ENCODE measurements around the gene PKHD1. TPM values are rescaled to one million over a fixed set of nuclear protein-coding genes. Genes with fewer than 3 reads are reported as not detected.

The PKHD1 gene
- total and polyA plus RNA-seq, 2 of the 13 experiments (the other 11 are each of a cell fraction or from before 2014, with no cell fraction given) = 0.01 to 0.13 TPM

DNA sequence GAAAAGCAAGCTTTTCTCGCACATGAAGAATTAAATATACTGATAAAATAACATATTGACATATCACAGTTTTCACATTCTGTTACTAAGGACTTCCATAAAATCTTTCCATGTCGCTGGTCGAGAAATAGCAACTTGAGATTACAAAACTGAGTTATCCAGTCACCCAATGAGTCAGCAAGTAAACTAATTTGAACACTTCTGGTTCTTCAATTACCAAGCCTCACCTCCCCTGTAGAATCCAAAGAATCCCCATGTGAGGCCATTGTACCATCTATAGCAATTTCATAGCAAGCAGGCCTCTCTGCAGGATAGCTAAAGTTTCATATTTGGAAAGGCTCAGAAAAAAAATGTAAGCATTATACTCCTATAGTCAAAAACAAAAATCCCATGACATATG lies 87.3 kb downstream of the PKHD1 start:
- no TSS peak for BruUV-seq (replicated peaks)
- H3K9ac ChIP-seq (ENCODE audit: insufficient read depth, low read depth, low read length) = no peak overlapping the region
- H3K79me2 ChIP-seq (ENCODE audit: insufficient read depth, low read length) = no peaks in the 10 kb centered on the region
- ATAC-seq = no peak
- H2AFZ ChIP-seq (ENCODE audit: low read length) = no peak overlapping the region
- DNase-seq (ENCODE audit: low spot score) = no peak
- H3K27me3 ChIP-seq (ENCODE audit: control insufficient read depth in 1 of 2, insufficient read depth in 2 of 2, low read length in 2 of 2) = no peaks in the 10 kb centered on the region
- H3K4me2 ChIP-seq (ENCODE audit: low read depth, low read length) = no peak overlapping the region
- H3K27ac ChIP-seq (ENCODE audit: extremely low read length, insufficient read depth, low read length) = no peak overlapping the region
- no peaks in the 10 kb centered on the region for H3K36me3 ChIP-seq (replicated peaks in 1 of 2; ENCODE audit: control insufficient read depth in 1 of 2, insufficient read depth in 2 of 2, low read length in 2 of 2)
- POLR2A ChIA-PET = no interaction called here
- no peaks in the 10 kb centered on the region for H3K4me1 ChIP-seq (ENCODE audit: insufficient read depth, low read length)
- no peaks in the 10 kb centered on the region for H4K20me1 ChIP-seq (ENCODE audit: insufficient read depth, low read length)
- WGBS (ENCODE audit: low lambda C conversion rate) = 29% methylated on average over 3 of the region's 3 CpGs
- TF ChIP-seq ZNF790 (CRISPR knock-in tag; IDR thresholded peaks at IDR 0.05; ENCODE audit: borderline replicate concordance) = no peak
- TF ChIP-seq ZNF143 (CRISPR knock-in tag; IDR thresholded peaks at IDR 0.05) = no peak
- TF ChIP-seq CREB1 (IDR thresholded peaks at IDR 0.05) = no peak
- TF ChIP-seq CREB1 (CRISPR knock-in tag; IDR thresholded peaks at IDR 0.05) = no peak
- TF ChIP-seq SSRP1 (CRISPR knock-in tag; IDR thresholded peaks at IDR 0.05) = no peak
- TF ChIP-seq ETV5 (CRISPR knock-in tag; IDR thresholded peaks at IDR 0.05; ENCODE audit: borderline replicate concordance) = no peak
- TF ChIP-seq PCBP2 (optimal IDR thresholded peaks at IDR 0.05; ENCODE audit: low read depth, low read length, poor library complexity, severe bottlenecking) = no peak
- TF ChIP-seq BCL6 (CRISPR knock-in tag; IDR thresholded peaks at IDR 0.05) = no peak
- TF ChIP-seq MED1 (CRISPR knock-in tag; IDR thresholded peaks at IDR 0.05) = no peak
- no peak for TF ChIP-seq DPF2 (CRISPR knock-in tag; IDR thresholded peaks at IDR 0.05; ENCODE audit: borderline replicate concordance, low read depth)
- TF ChIP-seq SP1 (IDR thresholded peaks at IDR 0.05) = no peak
- TF ChIP-seq SP1 (CRISPR knock-in tag; IDR thresholded peaks at IDR 0.05) = no peak
- TF ChIP-seq ZNF296 (CRISPR knock-in tag; conservative IDR thresholded peaks at IDR 0.05) = no peak
- no peak overlapping the region for H3K4me3 ChIP-seq (replicated peaks in 1 of 3; ENCODE audit: insufficient read depth in 1 of 3, low read depth in 2 of 3, low read length in 3 of 3)
- no peaks in the 10 kb centered on the region for H3K9me3 ChIP-seq (ENCODE audit: low read length)
- FAIRE-seq = no peak
- CTCF ChIA-PET (ENCODE audit: low intra/inter-chr PET ratio, low total read pairs) = no interaction called here
- in situ Hi-C loops (cut with HindIII; ENCODE audit: extremely low pct_ligation_motif_present, low pct_unique_long_range_greater_than_20kb) = no loop called here
- intact Hi-C loops (cut with micrococcal nuclease; ENCODE audit: unreplicated experiment) = no loop called here

Data from HepG2 (cell line).